ENCODE data around the gene AK9.
A peak's percentile ranks its signal among the peaks of the same experiment; 100 is the strongest.
"Not testable (repeated sequence)": the region's sequence is repeated elsewhere in the genome, so short reads cannot be mapped to it uniquely, and the experiment has no call there.

AK9 gene

GRCh38 chr6:109623288-109623687, 67.7 kb downstream of the AK9 start:
- no peak for DNase-seq (ENCODE audit: low spot score)

- no peak for DNase-seq (ENCODE audit: low spot score)
These were observed 78.7 kb downstream of the AK9 start for GRCh38 chr6:109612268-109612667.

GRCh38 chr6:109611502-109611901, 79.5 kb downstream of the AK9 start:
- DNase-seq (ENCODE audit: low spot score) = no peak

GRCh38 chr6:109610590-109610989, 80.4 kb downstream of the AK9 start:
- DNase-seq (ENCODE audit: low spot score) = no peak

- DNase-seq (ENCODE audit: low spot score) = no peak
These were observed 81.3 kb downstream of the AK9 start for GRCh38 chr6:109609737-109610136.

GRCh38 chr6:109606359-109606758, 84.6 kb downstream of the AK9 start:
- no peak for DNase-seq (ENCODE audit: low spot score)

GRCh38 chr6:109595998-109596397, 95.0 kb downstream of the AK9 start:
- no peak for DNase-seq (ENCODE audit: low spot score)

- DNase-seq (ENCODE audit: low spot score) = no peak
These were observed 110.5 kb downstream of the AK9 start for GRCh38 chr6:109580519-109580918.

- DNase-seq (ENCODE audit: low spot score) = no peak
These were observed 111.6 kb downstream of the AK9 start for GRCh38 chr6:109579361-109579760.

GRCh38 chr6:109569901-109570300, 121.1 kb downstream of the AK9 start:
- DNase-seq (ENCODE audit: low spot score) = not testable (repeated sequence)

GRCh38 chr6:109561844-109562243, 129.2 kb downstream of the AK9 start:
- no peak for DNase-seq (ENCODE audit: low spot score)

GRCh38 chr6:109531446-109531845, 159.6 kb downstream of the AK9 start:
- no peak for DNase-seq (ENCODE audit: low spot score)

GRCh38 chr6:109527989-109528388, 163.0 kb downstream of the AK9 start:
- DNase-seq (ENCODE audit: low spot score) = no peak

GRCh38 chr6:109526905-109527628, 163.9 kb downstream of the AK9 start:
- DNase-seq (ENCODE audit: low spot score) = peak; percentile 76

GRCh38 chr6:109524129-109524528, 166.9 kb downstream of the AK9 start:
- no peak for DNase-seq (ENCODE audit: low spot score)

GRCh38 chr6:109523478-109523877, 167.5 kb downstream of the AK9 start:
- no peak for DNase-seq (ENCODE audit: low spot score)

- DNase-seq (ENCODE audit: low spot score) = no peak
These were observed 169.9 kb downstream of the AK9 start for GRCh38 chr6:109521080-109521479.

GRCh38 chr6:109519647-109520046, 171.4 kb downstream of the AK9 start:
- not testable (repeated sequence) for DNase-seq (ENCODE audit: low spot score)

GRCh38 chr6:109516929-109517328, 174.1 kb downstream of the AK9 start:
- DNase-seq (ENCODE audit: low spot score) = no peak

- DNase-seq (ENCODE audit: low spot score) = no peak
These were observed 175.1 kb downstream of the AK9 start for GRCh38 chr6:109515781-109516409.

- DNase-seq (ENCODE audit: low spot score) = no peak
These were observed 176.1 kb downstream of the AK9 start for GRCh38 chr6:109514946-109515345.

- DNase-seq (ENCODE audit: low spot score) = no peak
These were observed 177.4 kb downstream of the AK9 start for GRCh38 chr6:109513571-109514071.

- no peak for DNase-seq (ENCODE audit: low spot score)
These were observed 178.7 kb downstream of the AK9 start for GRCh38 chr6:109512271-109512817.
